GM21576 (cell line): ENCODE data around the gene LSM8.
"Not testable (repeated sequence)": the region's sequence is repeated elsewhere in the genome, so short reads cannot be mapped to it uniquely, and the experiment has no call there.

Source experiments
- ATAC-seq: cut with Tn5 transposase; IDR thresholded peaks from one replicate; pipeline ENCODE4 v1.9.1; 2021; ENCODE audit warnings: mild to moderate bottlenecking, moderate library complexity; ENCODE audit not compliant: unreplicated experiment

The LSM8 gene

GRCh38 chr7:118183786-118184564, at the start of gene LSM8:
Gene LSM8 (plus strand): TSS chr7:118184164. CDS start chr7:118184224, 60 bp downstream.
- ATAC-seq, result peak; percentile 98

- not testable (repeated sequence) for ATAC-seq
Observed at GRCh38 chr7:118134420-118134819, 49.5 kb upstream of the LSM8 start.

GRCh38 chr7:118140468-118140867, 43.5 kb upstream of the LSM8 start:
- ATAC-seq, result no peak

- ATAC-seq, result no peak
Observed at GRCh38 chr7:118142012-118142411, 42.0 kb upstream of the LSM8 start.

- ATAC-seq, result no peak
Observed at GRCh38 chr7:118148930-118149329, 35.0 kb upstream of the LSM8 start.

- no peak for ATAC-seq
Observed at GRCh38 chr7:118149394-118149793, 34.6 kb upstream of the LSM8 start.

GRCh38 chr7:118151671-118152070, 32.3 kb upstream of the LSM8 start:
- ATAC-seq, result no peak

GRCh38 chr7:118152149-118152548, 31.8 kb upstream of the LSM8 start:
- ATAC-seq, result no peak

GRCh38 chr7:118152654-118153053, 31.3 kb upstream of the LSM8 start:
- ATAC-seq, result no peak

- no peak for ATAC-seq
Observed at GRCh38 chr7:118153551-118154177, 30.3 kb upstream of the LSM8 start.

- no peak for ATAC-seq
Observed at GRCh38 chr7:118158766-118159165, 25.2 kb upstream of the LSM8 start.

GRCh38 chr7:118169146-118169545, 14.8 kb upstream of the LSM8 start:
- no peak for ATAC-seq

- ATAC-seq, result no peak
Observed at GRCh38 chr7:118175740-118176139, 8.2 kb upstream of the LSM8 start.

- no peak for ATAC-seq
Observed at GRCh38 chr7:118179191-118179590, 4.8 kb upstream of the LSM8 start.

GRCh38 chr7:118182593-118183427, 1.2 kb upstream of the LSM8 start:
- ATAC-seq, result no peak

GRCh38 chr7:118183428-118183785, 557 bp upstream of the LSM8 start:
- peak; percentile 4 for ATAC-seq

GRCh38 chr7:118184565-118184940, 589 bp downstream of the LSM8 start:
- no peak for ATAC-seq

GRCh38 chr7:118185163-118185860, 1.3 kb downstream of the LSM8 start:
- no peak for ATAC-seq

GRCh38 chr7:118186501-118186900, 2.5 kb downstream of the LSM8 start:
- no peak for ATAC-seq

- no peak for ATAC-seq
Observed at GRCh38 chr7:118194571-118194970, 10.6 kb downstream of the LSM8 start.

GRCh38 chr7:118195837-118196474, 12.0 kb downstream of the LSM8 start:
- ATAC-seq, result peak; percentile 77
